HepG2 (cell line): ENCODE data around the gene AFDN. TPM values are rescaled to one million over a fixed set of nuclear protein-coding genes. Genes with fewer than 3 reads are reported as not detected.

Experiments used
- ATRX ChIP-seq: sonication (generic); formaldehyde crosslinking; IDR thresholded peaks from 2 replicates; pipeline ENCODE4 v1.4.0; 2020; ENCODE audit warnings: missing genetic modification reagents, borderline replicate concordance
- CENPBD1 ChIP-seq: sonication (generic); formaldehyde crosslinking; IDR thresholded peaks from 2 replicates; pipeline ENCODE4 v1.8.0; 2022; ENCODE audit warnings: missing genetic modification reagents, low read depth, mild to moderate bottlenecking, borderline replicate concordance
- CHD2 ChIP-seq: IDR thresholded peaks from 2 replicates; pipeline ENCODE4 v1.6.1; 2011; ENCODE audit warnings: low read depth, low read length, improper control_type of control experiment
- ETV6 ChIP-seq: sonication (generic); formaldehyde crosslinking; conservative IDR thresholded peaks from 2 replicates; pipeline ENCODE4 v1.4.0; 2020; ENCODE audit warnings: missing genetic modification reagents
- HNF1A ChIP-seq, 2 experiments: sonication (generic) in 1 of 2; formaldehyde crosslinking in 1 of 2; IDR thresholded peaks; 2 replicates each; pipeline versions ENCODE4 v1.4.0 to v1.6.1; 2016 to 2020; ENCODE audit warnings: borderline replicate concordance in 1 of 2, low read depth in 1 of 2, mild to moderate bottlenecking in 1 of 2, missing genetic modification reagents in 1 of 2
- HOXA9 ChIP-seq: sonication (generic); formaldehyde crosslinking; IDR thresholded peaks from 2 replicates; pipeline ENCODE4 v1.8.1; 2022; ENCODE audit warnings: missing genetic modification reagents, mild to moderate bottlenecking, moderate library complexity, borderline replicate concordance
- KDM1A ChIP-seq: IDR thresholded peaks from 2 replicates; pipeline ENCODE4 v1.6.1; 2016; ENCODE audit warnings: missing compliant biosample characterization
- MIXL1 ChIP-seq: IDR thresholded peaks from 2 replicates; pipeline ENCODE4 v1.6.1; 2016
- NR2C2 ChIP-seq: sonication (generic); formaldehyde crosslinking; IDR thresholded peaks from 2 replicates; pipeline ENCODE4 v1.4.0; 2020; ENCODE audit warnings: missing genetic modification reagents, mild to moderate bottlenecking, moderate library complexity, borderline replicate concordance
- PHF20 ChIP-seq: sonication (generic); formaldehyde crosslinking; IDR thresholded peaks from 2 replicates; pipeline ENCODE4 v1.5.0; 2020; ENCODE audit warnings: mild to moderate bottlenecking, missing genetic modification reagents
- RBM22 ChIP-seq: fragments of 200-400 bp; formaldehyde crosslinking; optimal IDR thresholded peaks from 2 replicates; pipeline ENCODE3; 2017; ENCODE audit warnings: mild to moderate bottlenecking, low read length, moderate library complexity
- SNRNP70 ChIP-seq: fragments of 200-400 bp; formaldehyde crosslinking; IDR thresholded peaks from 2 replicates; pipeline ENCODE4 v1.6.1; 2017; ENCODE audit warnings: mild to moderate bottlenecking, low read depth, low read length, moderate library complexity
- TBX2 ChIP-seq: sonication (generic); formaldehyde crosslinking; IDR thresholded peaks from 2 replicates; pipeline ENCODE4 v1.5.0; 2020; ENCODE audit warnings: missing genetic modification reagents, mild to moderate bottlenecking, borderline replicate concordance
- U2AF1 ChIP-seq: fragments of 200-400 bp; formaldehyde crosslinking; optimal IDR thresholded peaks from 2 replicates; pipeline ENCODE3; 2017; ENCODE audit warnings: mild to moderate bottlenecking, low read depth, low read length
- ZNF747 ChIP-seq: sonication (generic); formaldehyde crosslinking; IDR thresholded peaks from 2 replicates; pipeline ENCODE4 v1.8.1; 2023; ENCODE audit warnings: missing genetic modification reagents, mild to moderate bottlenecking, borderline replicate concordance
- polyA plus RNA-seq, 8 experiments: library from polyadenylated mRNA; depleted of rRNA in 3 of 8; stranded (reverse) in 7 of 8; unstranded in 1 of 8; fragments of >200 nt; fragmentation: Illumina TruSeq in 4 of 8; extraction: Trizol in 4 of 8; gene quantifications; 2 replicates each; pipeline versions ENCODE4 v1.2.1 to v1.2.3, GENCODE V29; 2011 to 2016; ENCODE audit warnings: low read depth in 4 of 8, missing spikeins in 1 of 8, mixed read lengths in 1 of 8; ENCODE audit not compliant: insufficient read depth in 1 of 8
- total RNA-seq, 5 experiments: library from RNA; depleted of rRNA; stranded (reverse); fragments of >200 nt; fragmentation: Illumina TruSeq; extraction: Trizol; gene quantifications; 2 replicates each; pipeline ENCODE4 v1.2.3, GENCODE V29; 2016; ENCODE audit warnings: low read depth in 1 of 5
- TF ChIP-seq, protein P1 (sequence below): sonication (generic); formaldehyde crosslinking; IDR thresholded peaks from 2 replicates; pipeline ENCODE4 v1.8.1; 2023; ENCODE audit warnings: missing genetic modification reagents, inconsistent platforms, borderline replicate concordance
- TF ChIP-seq, protein P2 (sequence below): sonication (generic); formaldehyde crosslinking; IDR thresholded peaks from 2 replicates; pipeline ENCODE4 v1.9.0; 2021; ENCODE audit warnings: missing genetic modification reagents, mild to moderate bottlenecking, borderline replicate concordance
- TF ChIP-seq, protein P3 (sequence below): sonication (generic); formaldehyde crosslinking; IDR thresholded peaks from 2 replicates; pipeline ENCODE4 v1.4.0; 2020; ENCODE audit warnings: missing genetic modification reagents, borderline replicate concordance

AFDN gene
- total and polyA plus RNA-seq, 2 of the 13 experiments (the other 11 are each of a cell fraction or from before 2014, with no cell fraction given): 136 to 151 TPM

DNA sequence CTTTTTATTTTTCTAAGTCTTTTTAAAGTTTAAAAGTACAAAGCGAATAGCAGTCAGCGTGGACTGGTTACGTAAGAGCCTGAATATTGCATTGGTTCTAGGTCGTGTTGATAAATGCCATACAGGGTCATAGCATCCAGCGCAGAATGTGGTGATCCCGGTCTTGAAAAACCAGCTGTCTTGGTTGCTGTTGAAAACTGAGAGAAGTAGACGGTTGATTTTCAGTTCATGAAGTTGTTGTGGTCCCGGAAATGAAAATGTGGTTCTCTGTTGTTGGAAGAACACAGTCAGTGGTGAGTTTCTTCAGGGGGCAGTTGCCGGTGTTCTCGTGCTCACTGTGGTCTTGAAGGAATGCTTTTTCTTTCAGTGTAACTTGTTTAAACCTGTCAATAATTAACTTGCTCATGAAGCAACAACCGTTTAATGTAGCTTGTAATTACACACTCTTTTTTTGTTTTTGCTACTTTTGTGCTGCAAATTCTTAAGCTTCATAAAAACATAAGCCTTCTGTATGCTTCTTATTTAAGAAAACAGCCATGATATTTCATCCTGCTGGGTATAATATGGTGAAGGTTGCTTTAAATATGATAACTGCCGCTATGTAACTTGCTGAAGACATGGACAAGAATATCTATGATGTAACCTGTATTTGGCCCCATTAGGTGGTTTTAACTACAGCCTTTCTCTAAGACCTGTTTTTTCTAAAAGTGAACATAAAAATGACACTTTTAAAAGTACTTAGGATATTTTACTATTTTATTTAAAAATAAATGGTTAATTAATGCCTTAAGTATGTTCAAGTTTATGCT lies 106.0 kb downstream of the AFDN start (continued):
- TF ChIP-seq RBM22: peak; percentile 68
- peak; percentile 34; the same call in 1 of the 2 replicates for TF ChIP-seq TBX2 (CRISPR knock-in tag)
- TF ChIP-seq NR2C2 (CRISPR knock-in tag): peak; percentile 70; the same call in 1 of the 2 replicates
- TF ChIP-seq, protein P1, sequence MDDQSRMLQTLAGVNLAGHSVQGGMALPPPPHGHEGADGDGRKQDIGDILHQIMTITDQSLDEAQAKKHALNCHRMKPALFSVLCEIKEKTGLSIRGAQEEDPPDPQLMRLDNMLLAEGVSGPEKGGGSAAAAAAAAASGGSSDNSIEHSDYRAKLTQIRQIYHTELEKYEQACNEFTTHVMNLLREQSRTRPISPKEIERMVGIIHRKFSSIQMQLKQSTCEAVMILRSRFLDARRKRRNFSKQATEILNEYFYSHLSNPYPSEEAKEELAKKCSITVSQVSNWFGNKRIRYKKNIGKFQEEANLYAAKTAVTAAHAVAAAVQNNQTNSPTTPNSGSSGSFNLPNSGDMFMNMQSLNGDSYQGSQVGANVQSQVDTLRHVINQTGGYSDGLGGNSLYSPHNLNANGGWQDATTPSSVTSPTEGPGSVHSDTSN: no peak
- no peak for TF ChIP-seq ATRX (CRISPR knock-in tag)
- TF ChIP-seq SNRNP70: no peak
- TF ChIP-seq, protein P2, sequence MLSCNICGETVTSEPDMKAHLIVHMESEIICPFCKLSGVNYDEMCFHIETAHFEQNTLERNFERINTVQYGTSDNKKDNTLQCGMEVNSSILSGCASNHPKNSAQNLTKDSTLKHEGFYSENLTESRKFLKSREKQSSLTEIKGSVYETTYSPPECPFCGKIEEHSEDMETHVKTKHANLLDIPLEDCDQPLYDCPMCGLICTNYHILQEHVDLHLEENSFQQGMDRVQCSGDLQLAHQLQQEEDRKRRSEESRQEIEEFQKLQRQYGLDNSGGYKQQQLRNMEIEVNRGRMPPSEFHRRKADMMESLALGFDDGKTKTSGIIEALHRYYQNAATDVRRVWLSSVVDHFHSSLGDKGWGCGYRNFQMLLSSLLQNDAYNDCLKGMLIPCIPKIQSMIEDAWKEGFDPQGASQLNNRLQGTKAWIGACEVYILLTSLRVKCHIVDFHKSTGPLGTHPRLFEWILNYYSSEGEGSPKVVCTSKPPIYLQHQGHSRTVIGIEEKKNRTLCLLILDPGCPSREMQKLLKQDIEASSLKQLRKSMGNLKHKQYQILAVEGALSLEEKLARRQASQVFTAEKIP (CRISPR knock-in tag): no peak
- TF ChIP-seq U2AF1: no peak
- TF ChIP-seq HNF1A (IDR thresholded peaks at IDR 0.05; ENCODE audit: low read depth): peak; percentile 98
- TF ChIP-seq HNF1A (CRISPR knock-in tag; IDR thresholded peaks at IDR 0.05; ENCODE audit: borderline replicate concordance): peak; percentile 97
- no peak for TF ChIP-seq HOXA9 (CRISPR knock-in tag)
- no peak for TF ChIP-seq ETV6 (CRISPR knock-in tag)
- TF ChIP-seq PHF20 (CRISPR knock-in tag): no peak
- no peak for TF ChIP-seq ZNF747
- TF ChIP-seq KDM1A (CRISPR knock-in tag): no peak
- no peak for TF ChIP-seq CENPBD1
- no peak for TF ChIP-seq CHD2
- TF ChIP-seq, protein P3, sequence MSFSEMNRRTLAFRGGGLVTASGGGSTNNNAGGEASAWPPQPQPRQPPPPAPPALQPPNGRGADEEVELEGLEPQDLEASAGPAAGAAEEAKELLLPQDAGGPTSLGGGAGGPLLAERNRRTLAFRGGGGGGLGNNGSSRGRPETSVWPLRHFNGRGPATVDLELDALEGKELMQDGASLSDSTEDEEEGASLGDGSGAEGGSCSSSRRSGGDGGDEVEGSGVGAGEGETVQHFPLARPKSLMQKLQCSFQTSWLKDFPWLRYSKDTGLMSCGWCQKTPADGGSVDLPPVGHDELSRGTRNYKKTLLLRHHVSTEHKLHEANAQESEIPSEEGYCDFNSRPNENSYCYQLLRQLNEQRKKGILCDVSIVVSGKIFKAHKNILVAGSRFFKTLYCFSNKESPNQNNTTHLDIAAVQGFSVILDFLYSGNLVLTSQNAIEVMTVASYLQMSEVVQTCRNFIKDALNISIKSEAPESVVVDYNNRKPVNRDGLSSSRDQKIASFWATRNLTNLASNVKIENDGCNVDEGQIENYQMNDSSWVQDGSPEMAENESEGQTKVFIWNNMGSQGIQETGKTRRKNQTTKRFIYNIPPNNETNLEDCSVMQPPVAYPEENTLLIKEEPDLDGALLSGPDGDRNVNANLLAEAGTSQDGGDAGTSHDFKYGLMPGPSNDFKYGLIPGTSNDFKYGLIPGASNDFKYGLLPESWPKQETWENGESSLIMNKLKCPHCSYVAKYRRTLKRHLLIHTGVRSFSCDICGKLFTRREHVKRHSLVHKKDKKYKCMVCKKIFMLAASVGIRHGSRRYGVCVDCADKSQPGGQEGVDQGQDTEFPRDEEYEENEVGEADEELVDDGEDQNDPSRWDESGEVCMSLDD: no peak
- peak; percentile 74; the same call in 1 of the 2 replicates for TF ChIP-seq MIXL1 (CRISPR knock-in tag)
